ENCODE results near the gene DAB2. TPM values are rescaled to one million over a fixed set of nuclear protein-coding genes. Genes with fewer than 3 reads are reported as not detected.

DAB2 gene
- total RNA-seq = 34.1 and 113 TPM in 2 replicates

GRCh38 chr5:39424736-39425637 is at the start of gene DAB2:
Gene DAB2 (minus strand): TSS chr5:39424980. CDS start chr5:39394320, 30,660 bp downstream.

GRCh38 chr5:39364367-39364766 is 60.4 kb downstream of the DAB2 start, which contains the start of gene C9:
Gene C9 (minus strand): TSS chr5:39364495. CDS start chr5:39364464, 31 bp downstream.

Other genes starting within 250 kb of the DAB2 start
- under 0.01 and 0.77 TPM in 2 replicates for gene FYB1, start 205.4 kb downstream of the DAB2 start, total RNA-seq
- 0.28 and 0.38 TPM in 2 replicates for gene C9, start 60.5 kb downstream of the DAB2 start, total RNA-seq